Ecto neural progenitor cell (in vitro differentiated cells): ENCODE data around the gene CCDC7.
"Not testable (repeated sequence)": the region's sequence is repeated elsewhere in the genome, so short reads cannot be mapped to it uniquely, and the experiment has no call there.

ENCODE experiments used
- DNase-seq: peaks from one replicate; pipeline ENCODE4 v3.0.0-alpha.2; 2018; ENCODE audit warnings: low spot score

The CCDC7 gene

GRCh38 chr10:32577448-32577847 lies 131.5 kb downstream of the CCDC7 start:
- DNase-seq = no peak

GRCh38 chr10:32582946-32583345 lies 137.0 kb downstream of the CCDC7 start:
- DNase-seq = no peak

DNA sequence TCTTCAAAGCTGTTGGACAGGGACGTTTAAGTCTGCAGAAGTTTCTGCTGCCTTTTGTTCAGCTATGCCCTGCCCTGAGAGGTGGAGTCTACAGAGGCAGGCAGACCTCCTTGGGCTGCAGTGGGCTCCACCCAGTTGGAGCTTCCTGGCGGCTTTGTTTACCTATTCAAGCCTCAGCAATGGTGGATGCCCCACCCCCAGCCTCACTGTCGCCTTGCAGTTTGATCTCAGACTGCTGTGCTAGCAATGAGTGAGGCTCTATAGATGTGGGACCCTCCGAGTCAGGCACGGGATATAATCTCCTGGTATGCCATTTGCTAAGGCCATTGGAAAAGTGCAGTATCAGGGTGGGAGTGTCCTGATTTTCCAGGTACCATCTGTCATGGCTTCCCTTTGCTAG lies 152.1 kb downstream of the CCDC7 start:
- DNase-seq = not testable (repeated sequence)

DNA sequence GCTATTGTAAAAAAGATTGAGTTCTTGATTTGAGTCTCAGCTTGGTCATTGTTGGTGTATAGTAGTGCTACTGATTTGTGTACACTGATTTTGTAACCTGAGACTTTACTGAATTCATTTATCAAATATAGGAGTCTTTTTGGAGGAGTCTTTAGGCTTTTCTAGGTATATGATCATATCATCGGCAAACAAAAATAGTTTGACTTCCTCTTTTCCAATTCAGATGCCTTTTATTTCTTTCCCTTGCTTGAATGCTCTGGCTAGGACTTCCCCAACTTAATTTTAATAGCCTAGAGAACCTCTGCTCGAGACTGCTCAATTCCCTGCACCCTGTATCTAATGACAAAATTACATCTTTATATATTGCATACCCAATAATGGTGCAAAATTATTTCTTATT lies 154.4 kb downstream of the CCDC7 start:
- no peak for DNase-seq

DNA sequence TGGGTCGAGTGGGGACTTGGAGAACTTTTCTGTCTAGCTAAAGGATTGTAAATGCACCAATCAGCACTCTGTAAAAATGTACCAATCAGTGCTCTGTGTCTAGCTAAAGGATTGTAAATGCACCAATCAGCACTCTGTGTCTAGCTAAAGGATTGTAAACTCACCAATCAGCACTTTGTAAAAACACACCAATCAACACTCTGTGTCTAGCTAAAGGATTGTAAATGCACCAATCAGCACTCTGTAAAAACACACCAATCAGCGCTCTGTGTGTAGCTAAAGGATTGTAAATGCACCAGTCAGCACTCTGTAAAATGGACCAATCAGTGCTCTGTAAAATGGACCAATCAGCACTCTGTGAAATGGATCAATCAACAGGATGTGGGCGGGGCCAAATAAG lies 155.6 kb downstream of the CCDC7 start:
- DNase-seq = not testable (repeated sequence)

DNA sequence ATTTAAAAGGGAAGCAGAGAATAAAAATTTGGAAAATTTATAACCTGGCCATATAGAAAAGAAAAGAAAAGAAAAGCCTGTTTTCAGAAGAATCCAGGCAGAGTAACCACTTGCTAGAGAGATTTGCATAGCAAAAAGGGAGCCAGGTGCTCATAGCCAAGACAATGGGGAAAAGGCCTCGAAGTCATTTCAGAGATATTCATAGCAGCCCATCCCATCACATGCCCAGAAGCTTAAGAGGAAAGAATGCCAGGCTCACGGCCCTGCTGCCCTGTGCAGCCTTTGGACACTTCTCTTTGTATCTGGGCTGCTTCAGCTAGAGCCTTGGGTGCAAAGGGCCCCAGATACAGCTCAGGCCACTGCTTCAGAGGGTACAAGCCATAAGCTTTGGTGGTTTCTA lies 159.8 kb downstream of the CCDC7 start:
- DNase-seq = no peak

DNA sequence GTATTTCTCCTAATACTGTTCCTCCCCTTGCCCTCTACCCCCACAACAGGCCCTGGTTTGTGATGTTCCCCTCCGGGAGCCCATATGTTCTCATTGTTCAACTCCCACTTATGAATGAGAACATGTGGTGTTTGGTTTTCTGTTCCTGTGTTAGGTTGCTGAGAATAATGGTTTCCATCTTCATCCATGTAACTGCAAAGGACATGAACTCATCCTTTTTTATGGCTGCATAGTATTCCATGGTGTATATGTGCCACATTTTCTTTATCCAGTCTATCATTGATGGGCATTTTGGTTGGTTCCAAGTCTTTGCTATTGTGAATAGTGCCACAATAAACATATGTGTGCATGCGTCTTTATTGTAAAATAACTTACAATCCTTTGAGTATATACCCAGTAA lies 164.6 kb downstream of the CCDC7 start:
- DNase-seq = not testable (repeated sequence)

GRCh38 chr10:32616438-32616837 lies 170.5 kb downstream of the CCDC7 start:
- DNase-seq = no peak

DNA sequence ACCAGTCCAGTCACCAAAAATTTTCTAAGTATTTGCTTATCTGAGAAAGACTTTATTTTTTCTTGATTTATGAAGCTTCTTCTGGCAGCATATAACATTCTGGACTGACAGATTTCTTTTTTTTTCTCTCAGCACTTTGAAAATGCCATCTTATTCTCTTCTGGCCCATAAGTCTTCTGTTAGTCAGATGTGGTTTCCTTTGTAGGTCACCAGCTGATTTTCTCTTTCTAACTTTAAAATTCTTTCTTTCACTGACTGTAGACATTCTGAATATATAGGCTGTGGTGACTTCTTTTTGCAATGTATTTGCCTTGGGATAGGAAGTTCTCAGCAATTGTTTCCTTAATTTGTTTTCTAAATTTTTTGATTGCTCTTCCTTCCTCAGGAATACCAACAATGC lies 172.5 kb downstream of the CCDC7 start:
- DNase-seq = no peak

DNA sequence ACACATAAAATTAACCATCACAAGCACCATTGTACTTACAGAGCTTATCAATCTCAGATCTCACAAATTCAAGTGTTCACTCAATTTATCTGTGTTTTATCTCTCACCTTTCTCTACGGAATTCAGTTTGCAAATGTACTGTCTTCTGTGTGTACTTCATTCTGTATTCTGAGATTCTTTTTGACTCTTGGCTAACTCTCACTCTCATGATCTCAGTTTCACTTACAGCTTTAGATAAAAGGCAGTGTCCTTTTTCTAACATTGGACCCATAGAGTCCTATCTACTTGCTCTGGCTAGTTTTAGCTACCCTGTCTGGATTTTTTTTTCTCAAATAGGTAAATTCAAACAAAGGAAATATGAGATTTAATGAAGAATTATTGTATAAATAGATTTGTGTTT lies 176.0 kb downstream of the CCDC7 start:
- no peak for DNase-seq

GRCh38 chr10:32622409-32622808 lies 176.5 kb downstream of the CCDC7 start:
- DNase-seq = no peak

DNA sequence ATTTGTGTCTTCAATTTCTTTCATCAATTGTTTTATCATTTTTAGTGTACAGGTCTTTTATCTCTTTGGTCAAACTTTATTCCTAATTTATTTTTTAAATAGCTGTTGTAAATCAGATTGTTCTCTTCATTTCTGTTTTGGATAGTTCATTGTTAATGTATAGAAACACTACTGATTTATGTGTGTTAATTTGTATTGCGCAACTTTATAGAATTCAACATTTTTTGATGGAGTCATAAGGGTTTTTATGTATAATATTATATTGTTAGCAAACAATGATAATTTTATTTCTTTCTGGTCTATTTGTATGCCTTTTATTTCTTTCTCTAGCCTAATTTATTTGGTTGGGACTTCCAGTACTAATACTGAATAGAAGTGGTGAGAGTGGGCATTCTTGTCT lies 181.2 kb downstream of the CCDC7 start:
- no peak for DNase-seq

- no peak for DNase-seq
Observed at GRCh38 chr10:32629910-32630309, 184.0 kb downstream of the CCDC7 start.

DNA sequence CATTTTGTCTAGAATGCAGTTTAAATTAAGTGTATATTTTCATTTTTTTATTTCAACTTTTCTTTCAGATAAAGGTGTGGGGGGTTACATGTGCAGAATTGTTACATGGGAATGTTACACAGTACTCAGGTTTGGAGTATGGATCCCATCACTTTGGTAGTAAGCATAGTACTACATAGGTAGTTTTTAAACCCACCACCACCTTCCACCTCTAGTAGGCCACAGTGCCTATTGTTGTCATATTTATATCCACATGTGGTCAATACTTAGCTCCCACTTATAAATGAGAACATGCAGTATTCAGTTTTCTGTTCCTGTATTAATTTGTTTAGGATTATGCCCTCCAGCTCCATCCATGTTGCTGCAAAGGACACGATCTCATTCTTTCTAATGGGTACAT lies 200.6 kb downstream of the CCDC7 start:
- no peak for DNase-seq

GRCh38 chr10:32650246-32650655 lies 204.3 kb downstream of the CCDC7 start:
- no peak for DNase-seq

DNA sequence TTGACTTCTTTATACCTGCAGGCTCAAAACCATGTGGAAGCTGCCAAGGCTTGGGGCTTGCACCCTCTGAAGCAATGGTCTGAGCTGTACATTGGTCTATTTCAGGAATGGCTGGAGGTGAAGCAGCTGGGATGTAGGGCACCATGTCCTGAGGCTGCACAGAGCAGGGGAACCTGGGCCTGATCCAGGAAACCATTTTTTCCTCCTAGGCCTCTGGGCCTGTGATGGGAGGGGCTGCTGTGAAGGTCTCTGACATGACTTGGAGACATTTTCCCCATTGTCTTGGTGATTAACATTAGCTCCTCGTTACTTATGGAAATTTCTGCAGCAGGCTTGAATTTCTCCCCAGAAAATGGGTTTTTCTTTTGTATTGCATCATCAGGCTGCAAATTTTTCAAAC lies 211.5 kb downstream of the CCDC7 start:
- not testable (repeated sequence) for DNase-seq

- DNase-seq = no peak
Observed at GRCh38 chr10:32661346-32661745, 215.4 kb downstream of the CCDC7 start.

DNA sequence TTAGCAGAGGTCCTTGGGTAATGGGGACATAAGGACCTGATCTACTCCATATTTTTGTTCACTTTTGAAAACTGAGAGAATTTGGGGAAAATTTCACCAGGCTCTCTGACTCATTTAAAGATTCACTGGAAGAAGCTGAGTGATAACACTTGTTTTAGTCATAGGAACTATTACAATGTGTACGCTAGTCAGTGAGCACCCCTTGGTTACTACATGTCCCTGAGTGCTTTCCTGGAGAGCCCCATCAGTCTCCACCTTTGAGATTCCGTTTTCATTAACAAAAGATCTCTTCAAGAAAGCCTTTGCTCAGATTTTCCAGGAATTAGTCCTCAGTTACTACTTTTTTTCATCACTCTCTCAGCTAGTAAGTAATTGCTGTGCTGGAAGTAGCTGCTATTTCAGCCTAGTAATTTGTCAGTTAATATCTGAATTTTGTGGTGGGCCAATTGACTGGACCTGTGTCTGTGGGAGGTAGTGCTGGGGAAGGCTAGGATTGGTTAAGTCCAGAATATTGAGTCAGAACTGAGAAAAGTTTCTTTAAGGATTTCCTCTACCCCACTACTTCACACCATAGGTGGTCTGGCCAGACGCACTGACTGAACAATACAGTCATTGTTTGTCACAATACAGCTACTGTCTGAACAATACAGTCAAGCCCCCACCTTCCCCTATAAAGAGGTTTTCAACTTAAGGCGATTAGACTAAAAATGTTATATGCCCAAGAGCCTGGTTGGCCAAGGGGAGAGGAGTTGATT lies 235.0 kb downstream of the CCDC7 start:
- no peak for DNase-seq

DNA sequence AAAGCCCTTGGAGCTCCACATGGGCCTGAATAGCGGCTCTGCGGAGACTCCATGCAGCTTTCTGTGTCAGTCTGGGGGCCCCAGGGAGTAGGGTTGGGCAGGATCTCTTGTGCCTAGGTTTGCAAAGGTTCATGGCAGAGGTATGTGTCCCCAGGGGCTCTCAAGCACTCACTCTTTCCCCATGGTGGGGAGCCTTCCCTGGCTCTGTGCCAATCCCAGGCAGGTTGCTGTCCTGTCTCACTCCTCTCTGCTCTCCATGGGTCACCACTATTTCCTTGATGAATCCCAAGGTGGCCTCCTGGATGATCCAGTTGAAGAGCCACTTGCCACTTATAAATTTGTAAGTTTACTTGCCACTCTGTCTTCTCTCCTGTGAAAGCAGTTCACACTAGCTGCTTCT lies 238.4 kb downstream of the CCDC7 start:
- DNase-seq = no peak

GRCh38 chr10:32687116-32687515 lies 241.2 kb downstream of the CCDC7 start:
- DNase-seq = no peak

DNA sequence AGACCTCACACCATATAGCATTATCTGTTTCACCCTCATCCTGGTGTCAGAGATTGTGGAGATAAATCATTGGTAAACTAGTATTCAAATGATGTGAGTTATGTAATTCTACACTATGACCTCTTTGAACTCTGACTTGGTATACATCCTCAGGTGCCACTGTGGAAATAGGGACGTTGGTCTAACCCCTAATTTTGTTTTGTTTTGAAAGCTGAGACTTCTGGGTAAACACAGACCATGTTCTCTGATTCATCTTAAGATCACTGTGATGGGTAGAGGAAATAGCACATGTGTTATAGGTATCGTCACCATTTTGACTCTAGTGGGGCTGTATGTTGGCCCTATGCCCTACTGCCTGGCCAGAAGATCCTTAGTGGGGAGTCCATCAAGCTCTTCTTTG lies 241.6 kb downstream of the CCDC7 start:
- DNase-seq = no peak

DNA sequence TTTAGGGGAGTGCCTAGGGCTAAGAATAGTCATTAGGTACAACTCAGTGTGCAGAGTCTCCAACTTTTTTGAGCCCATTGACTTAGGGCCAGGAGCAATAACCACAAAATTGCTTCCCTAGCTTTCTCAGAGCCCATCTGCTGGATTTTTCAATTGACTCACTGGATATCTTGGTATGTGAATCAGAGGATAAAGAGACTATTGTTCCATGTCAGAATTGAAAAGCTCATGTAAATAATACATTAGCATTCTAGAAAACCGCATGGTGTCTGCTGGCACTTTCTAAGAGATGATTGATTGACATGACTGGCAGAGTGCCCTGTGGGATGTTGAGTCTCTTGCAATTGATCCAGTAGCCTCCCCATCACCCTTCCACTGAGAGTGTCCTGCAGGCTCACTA lies 246.2 kb downstream of the CCDC7 start:
- DNase-seq = no peak

DNA sequence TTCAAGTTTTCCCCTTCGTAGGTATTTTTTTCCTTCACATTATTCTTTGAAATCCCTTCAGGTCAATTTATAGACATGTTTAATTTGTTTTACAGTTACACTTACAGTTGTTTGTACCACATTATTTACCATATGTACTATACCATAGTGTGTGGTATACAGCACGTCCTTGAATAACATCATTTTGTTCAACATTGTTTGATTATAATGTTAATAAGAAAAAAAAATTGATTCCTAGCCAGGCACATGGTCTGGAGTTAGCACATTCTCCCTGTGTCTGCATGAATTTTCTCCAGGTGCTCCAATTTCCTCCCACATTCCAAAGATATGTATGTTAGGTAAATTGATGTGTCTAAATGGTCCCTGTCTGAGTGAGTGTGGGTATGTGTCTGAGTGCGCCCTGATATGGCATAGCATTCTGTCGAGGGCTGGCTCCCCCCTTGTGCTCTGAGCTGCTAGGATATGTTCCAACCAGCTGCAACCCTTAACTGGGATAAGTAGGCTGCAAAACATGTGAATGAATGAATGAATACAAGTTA lies 247.6 kb downstream of the CCDC7 start:
- DNase-seq = no peak

DNA sequence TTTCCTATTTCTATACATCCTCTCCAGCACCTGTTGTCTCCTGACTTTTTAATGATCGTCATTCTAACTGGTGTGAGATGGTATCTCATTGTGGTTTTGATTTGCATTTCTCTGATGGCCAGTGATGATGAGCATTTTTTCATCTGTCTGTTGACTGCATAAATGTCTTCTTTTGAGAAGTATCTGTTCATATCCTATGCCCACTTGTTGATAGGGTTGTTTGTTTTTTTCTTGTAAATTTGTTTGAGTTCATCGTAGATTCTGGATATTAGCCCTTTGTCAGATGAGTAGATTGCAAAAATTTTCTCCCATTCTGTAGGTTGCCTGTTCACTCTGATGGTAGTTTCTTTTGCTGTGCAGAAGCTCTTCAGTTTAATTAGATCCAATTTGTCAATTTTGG lies 253.7 kb downstream of the CCDC7 start:
- not testable (repeated sequence) for DNase-seq
